CD4-positive, alpha-beta T cell (primary cell): ENCODE results near the gene C16orf86. TPM values are rescaled to one million over a fixed set of nuclear protein-coding genes. Genes with fewer than 3 reads are reported as not detected.

ENCODE experiments used
- ATAC-seq: fragments of 200-7000 bp; cut with Tn5 transposase; one replicate; pipeline ENCODE4 v1.10.0; 2022; ENCODE audit warnings: mild to moderate bottlenecking; ENCODE audit not compliant: poor library complexity
- CTCF ChIA-PET: fragments of 350-600 bp; sonication (Branson Sonifier 250); formaldehyde crosslinking; loops from one replicate; lab custom pipeline; 2021; ENCODE audit warnings: antibody characterized with exemption, inconsistent platforms; lab: Charles Lee
- POLR2A ChIA-PET: fragments of 350-600 bp; sonication (Branson Sonifier 250); formaldehyde crosslinking; loops from one replicate; lab custom pipeline; 2021; ENCODE audit warnings: antibody characterized with exemption, inconsistent platforms; lab: Charles Lee
- DNase-seq, 14 experiments: peaks; one replicate each; pipeline ENCODE4 v3.0.0-alpha.2; 2013 to 2020; ENCODE audit warnings: mixed read lengths in 2 of 14
- H3K27ac ChIP-seq, 2 donors: one replicate each; pipeline versions ENCODE4 v1.5.1 to v1.7.0; 2013; ENCODE audit warnings: low read length in 2 of 2, low read depth in 1 of 2, mild to moderate bottlenecking in 1 of 2
- H3K27me3 ChIP-seq, 2 experiments: 1 replicate in 1 of 2; 2 replicates in 1 of 2; pipeline versions ENCODE4 v1.6.1 to v1.7.0; 2013; ENCODE audit warnings: low read length in 2 of 2, control low read depth in 1 of 2, mild to moderate bottlenecking in 1 of 2, moderate library complexity in 1 of 2; ENCODE audit not compliant: insufficient read depth in 2 of 2, control insufficient read depth in 1 of 2
- H3K36me3 ChIP-seq: one replicate; pipeline ENCODE4 v1.6.1; 2013; ENCODE audit warnings: low read length, control low read depth; ENCODE audit not compliant: insufficient read depth
- H3K4me1 ChIP-seq: one replicate; pipeline ENCODE4 v1.6.1; 2013; ENCODE audit warnings: low read length, control low read depth; ENCODE audit not compliant: insufficient read depth
- H3K4me3 ChIP-seq: one replicate; pipeline ENCODE4 v1.5.1; 2013; ENCODE audit warnings: mild to moderate bottlenecking, low read length, moderate library complexity
- H3K9me3 ChIP-seq, 2 experiments: 1 replicate in 1 of 2; 2 replicates in 1 of 2; pipeline versions ENCODE4 v1.6.1 to v1.7.0; 2013; ENCODE audit warnings: low read length in 2 of 2, mild to moderate bottlenecking in 2 of 2, control low read depth in 1 of 2, moderate library complexity in 1 of 2; ENCODE audit not compliant: control insufficient read depth in 1 of 2, insufficient read depth in 1 of 2
- H3K27ac Mint-ChIP-seq: one replicate; pipeline ENCODE4 v1.8.0; 2020; ENCODE audit warnings: mixed read lengths
- H3K27me3 Mint-ChIP-seq: one replicate; pipeline ENCODE4 v1.8.0; 2021; ENCODE audit warnings: mixed read lengths
- H3K36me3 Mint-ChIP-seq: one replicate; pipeline ENCODE4 v1.8.0; 2021; ENCODE audit warnings: low read depth, mixed read lengths
- H3K4me1 Mint-ChIP-seq: one replicate; pipeline ENCODE4 v1.8.0; 2021; ENCODE audit warnings: low read depth, mixed read lengths
- H3K4me3 Mint-ChIP-seq: one replicate; pipeline ENCODE4 v1.8.0; 2020; ENCODE audit warnings: mild to moderate bottlenecking, mixed read lengths
- H3K9me3 Mint-ChIP-seq: one replicate; pipeline ENCODE4 v1.8.0; 2020; ENCODE audit warnings: mixed read lengths
- intact Hi-C, 2 experiments: fragments of 100-400 bp; cut with DNase I in 1 of 2; cut with micrococcal nuclease in 1 of 2; formaldehyde crosslinking; loops; one replicate each; pipeline versions ENCODE4 v1.15.1 to v1.9.0; 2023 to 2025; cut with DNase I, micrococcal nuclease
- total RNA-seq, 174 experiments: library from RNA in 2 of 174; stranded (reverse) in 2 of 174; gene quantifications; one replicate each; pipeline ENCODE4 v1.2.3 and lab custom pipeline; 2021 to 2026
- TF ChIP-seq, protein P1 (sequence below): fragments of 200-600 bp; IDR thresholded peaks from one replicate; pipeline ENCODE4 v1.8.0; 2022; ENCODE audit warnings: antibody characterized with exemption, mild to moderate bottlenecking

C16orf86 gene
- total RNA-seq, 2 experiments from 2014 or later: 2.0 to 2.4 TPM

DNA sequence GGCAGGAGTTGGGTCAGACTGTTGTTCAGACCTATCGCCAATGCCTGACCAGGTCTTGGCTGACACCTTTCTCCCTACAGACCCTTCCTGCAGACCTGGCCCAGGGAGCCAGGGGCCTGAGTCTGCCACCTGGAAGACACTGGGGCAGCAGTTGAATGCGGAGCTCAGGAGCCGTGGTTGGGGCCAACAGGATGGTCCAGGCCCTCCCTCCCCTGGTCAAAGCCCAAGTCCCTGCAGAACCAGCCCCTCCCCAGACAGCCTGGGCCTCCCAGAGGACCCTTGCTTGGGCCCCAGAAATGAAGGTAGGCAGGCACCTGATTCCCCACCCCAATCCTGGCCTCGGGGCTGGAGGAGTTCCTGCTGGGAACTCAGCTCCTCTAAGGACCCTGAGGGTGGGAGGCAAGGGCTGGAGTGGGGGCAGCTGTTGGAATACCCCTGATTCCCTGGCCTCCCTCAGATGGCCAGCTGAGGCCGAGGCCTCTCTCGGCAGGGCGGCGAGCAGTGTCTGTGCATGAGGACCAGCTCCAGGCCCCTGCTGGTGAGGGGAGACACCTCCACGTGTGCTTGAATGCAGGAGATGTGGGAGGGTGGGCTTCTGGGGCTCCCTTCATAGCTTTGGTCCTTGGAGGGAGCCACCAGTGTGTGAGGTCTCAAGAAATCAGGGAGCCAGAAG, 10.1 kb upstream of the C16orf86 start:
- Mint-ChIP-seq H3K27ac (no peak overlapping the region), H3K4me3 (peak overlapping the region; percentile 68), H3K9me3 (no peaks in the 10 kb centered on the region), H3K4me1 (peaks cover 18% of the 10 kb centered on the region), H3K27me3 (no peaks in the 10 kb centered on the region), H3K36me3 (peaks cover 46% of the 10 kb centered on the region)
- Histone ChIP-seq H3K4me1 (peaks cover 26% of the 10 kb centered on the region), H3K27ac (no peak overlapping the region), H3K36me3 (peaks cover 62% of the 10 kb centered on the region), H3K27me3 (no peaks in the 10 kb centered on the region), H3K4me3 (no peak overlapping the region), H3K9me3 (no peaks in the 10 kb centered on the region)
- ChIA-PET CTCF (no interaction called here), POLR2A (interaction anchor here (1.3 kb wide), 1 partner anchor 11 kb away, joined by 4 read pairs; the partner anchor contains the start of gene CARMIL2)
- TF ChIP-seq, protein P1, sequence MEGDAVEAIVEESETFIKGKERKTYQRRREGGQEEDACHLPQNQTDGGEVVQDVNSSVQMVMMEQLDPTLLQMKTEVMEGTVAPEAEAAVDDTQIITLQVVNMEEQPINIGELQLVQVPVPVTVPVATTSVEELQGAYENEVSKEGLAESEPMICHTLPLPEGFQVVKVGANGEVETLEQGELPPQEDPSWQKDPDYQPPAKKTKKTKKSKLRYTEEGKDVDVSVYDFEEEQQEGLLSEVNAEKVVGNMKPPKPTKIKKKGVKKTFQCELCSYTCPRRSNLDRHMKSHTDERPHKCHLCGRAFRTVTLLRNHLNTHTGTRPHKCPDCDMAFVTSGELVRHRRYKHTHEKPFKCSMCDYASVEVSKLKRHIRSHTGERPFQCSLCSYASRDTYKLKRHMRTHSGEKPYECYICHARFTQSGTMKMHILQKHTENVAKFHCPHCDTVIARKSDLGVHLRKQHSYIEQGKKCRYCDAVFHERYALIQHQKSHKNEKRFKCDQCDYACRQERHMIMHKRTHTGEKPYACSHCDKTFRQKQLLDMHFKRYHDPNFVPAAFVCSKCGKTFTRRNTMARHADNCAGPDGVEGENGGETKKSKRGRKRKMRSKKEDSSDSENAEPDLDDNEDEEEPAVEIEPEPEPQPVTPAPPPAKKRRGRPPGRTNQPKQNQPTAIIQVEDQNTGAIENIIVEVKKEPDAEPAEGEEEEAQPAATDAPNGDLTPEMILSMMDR: no peak
- intact Hi-C loops: no loop called here
- ATAC-seq (no peak), DNase-seq (peak in 1 of 14 experiments; percentile 22)

DNA sequence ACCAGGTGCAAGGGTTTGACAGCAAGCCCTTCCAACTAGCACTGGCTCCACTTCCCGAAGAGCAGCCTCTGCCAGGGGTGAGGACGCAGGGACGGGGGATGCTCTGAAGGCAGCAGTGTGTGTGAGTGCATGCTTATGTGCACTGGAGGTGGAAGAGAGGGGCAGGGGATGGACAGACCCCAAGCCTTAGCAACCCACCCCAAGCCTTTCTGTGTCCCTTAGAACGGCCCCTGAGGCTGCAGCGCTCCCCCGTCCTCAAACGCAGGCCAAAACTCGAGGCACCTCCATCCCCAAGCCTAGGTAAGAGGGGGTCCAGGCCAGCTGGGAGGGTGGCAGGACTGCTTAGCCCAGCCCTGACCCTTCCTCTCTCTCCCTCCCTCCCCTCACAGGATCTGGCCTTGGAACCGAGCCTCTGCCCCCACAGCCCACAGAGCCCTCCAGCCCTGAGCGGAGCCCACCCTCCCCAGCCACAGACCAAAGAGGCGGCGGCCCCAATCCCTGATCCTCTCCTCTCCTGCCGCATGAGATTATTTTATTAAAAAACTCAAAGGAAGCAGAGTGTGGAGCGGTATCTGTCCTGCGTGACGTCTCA, 9.5 kb upstream of the C16orf86 start:
- Mint-ChIP-seq H3K27me3 (no peaks in the 10 kb centered on the region), H3K36me3 (peaks cover 40% of the 10 kb centered on the region), H3K9me3 (no peaks in the 10 kb centered on the region), H3K27ac (no peak overlapping the region), H3K4me3 (peak overlapping the region; percentile 68), H3K4me1 (peaks cover 24% of the 10 kb centered on the region)
- H3K9me3 ChIP-seq: no peaks in the 10 kb centered on the region
- no peak overlapping the region for H3K4me3 ChIP-seq
- H3K4me1 ChIP-seq: peaks cover 32% of the 10 kb centered on the region
- DNase-seq (peak in 1 of 14 experiments; percentile 24), ATAC-seq (no peak)
- H3K27ac ChIP-seq: no peak overlapping the region
- peaks cover 56% of the 10 kb centered on the region for H3K36me3 ChIP-seq
- no peaks in the 10 kb centered on the region for H3K27me3 ChIP-seq
- intact Hi-C loops: no loop called here
- ChIA-PET CTCF (interaction anchor here (2.2 kb wide), 1 partner anchor 12 kb away, joined by 8 read pairs; the partner anchor contains the start of gene CARMIL2), POLR2A (interaction anchor here (1.3 to 3.5 kb wide), 2 partner anchors 11 to 12 kb away, joined by 4 to 74 read pairs; partner anchors contain the start of gene CARMIL2)
- TF ChIP-seq, protein P1: no peak

DNA sequence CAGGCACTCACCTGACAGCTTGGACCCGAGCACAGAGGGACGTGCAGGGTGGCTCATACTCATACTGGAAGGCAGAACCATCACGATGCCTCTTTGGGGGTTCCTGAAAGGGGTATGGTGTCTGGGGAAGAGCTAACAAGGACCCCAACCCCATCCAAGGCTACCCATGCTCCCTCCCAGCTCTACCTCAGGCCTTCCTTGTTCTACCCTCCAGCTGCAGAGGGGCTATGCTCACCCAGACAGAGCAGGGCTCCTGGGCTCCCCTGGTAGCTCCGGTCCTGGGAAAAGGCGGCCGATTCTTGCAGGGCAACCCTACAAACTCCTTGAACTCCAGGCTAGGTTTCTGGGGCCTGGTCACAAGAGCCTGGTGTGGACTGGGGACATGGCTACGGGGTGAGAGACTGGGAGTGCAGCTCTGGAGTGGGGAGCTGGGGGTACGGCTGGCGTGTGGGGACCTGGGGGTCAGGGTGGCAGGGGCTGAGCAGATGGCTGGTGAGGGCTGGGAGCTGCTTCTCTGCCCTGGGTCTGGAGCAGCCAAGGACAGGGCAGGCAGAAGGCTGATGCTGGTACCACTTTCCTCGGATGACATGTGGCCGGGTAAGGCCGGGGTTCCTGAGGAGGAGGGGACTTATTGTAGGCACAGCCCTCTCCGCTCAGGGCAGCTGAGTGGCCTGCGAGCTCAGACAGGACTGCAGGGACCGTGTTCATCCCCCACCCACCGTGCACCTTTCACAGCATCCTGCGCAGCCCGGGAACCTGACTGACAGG, 8.7 kb upstream of the C16orf86 start:
- Mint-ChIP-seq H3K4me3 (peak overlapping the region; percentile 56), H3K4me1 (peaks cover 24% of the 10 kb centered on the region), H3K27me3 (no peaks in the 10 kb centered on the region), H3K36me3 (peaks cover 37% of the 10 kb centered on the region), H3K9me3 (no peaks in the 10 kb centered on the region), H3K27ac (peak overlapping the region; percentile 94)
- ATAC-seq: no peak
- intact Hi-C loops: no loop called here
- Histone ChIP-seq H3K27ac (no peak overlapping the region), H3K4me3 (no peak overlapping the region), H3K36me3 (peaks cover 51% of the 10 kb centered on the region), H3K4me1 (peaks cover 34% of the 10 kb centered on the region), H3K9me3 (no peaks in the 10 kb centered on the region), H3K27me3 (no peaks in the 10 kb centered on the region)
- TF ChIP-seq, protein P1: no peak
- DNase-seq: peak in 1 of 14 experiments; percentile 35
- ChIA-PET CTCF (interaction anchor here (2.2 to 2.5 kb wide), 2 partner anchors 10 to 13 kb away, joined by 6 to 8 read pairs; partner anchors contain the start of gene CARMIL2), POLR2A (interaction anchor here (1.1 to 3.9 kb wide), 3 partner anchors 11 to 111 kb away, joined by 3 to 74 read pairs (median 52); partner anchors contain the start of genes CARMIL2 and CTCF)
